Vagina (tissue), 2 donors: ENCODE results near the gene SKAP1.

Experiments used
- CTCF ChIP-seq, 3 experiments: fragments of 450-650 bp in 2 of 3; fragments of 200-600 bp in 1 of 3; sonication (generic) in 1 of 3; IDR thresholded peaks; one replicate each; pipeline ENCODE4 v1.5.1; 2017 to 2019; ENCODE audit warnings: antibody characterized with exemption in 3 of 3, mild to moderate bottlenecking in 2 of 3, moderate library complexity in 2 of 3
- POLR2A ChIP-seq, 2 donors: fragments of 450-650 bp; IDR thresholded peaks; one replicate each; pipeline ENCODE4 v1.6.1; 2017; ENCODE audit warnings: antibody characterized with exemption in 2 of 2, mild to moderate bottlenecking in 2 of 2, moderate library complexity in 2 of 2
- POLR2AphosphoS5 ChIP-seq, 2 donors: sonication (generic); formaldehyde crosslinking; IDR thresholded peaks; one replicate each; pipeline ENCODE4 v1.9.0; 2017; ENCODE audit warnings: antibody characterized with exemption in 2 of 2, mild to moderate bottlenecking in 2 of 2, low read depth in 1 of 2; ENCODE audit not compliant: insufficient read depth in 1 of 2

GRCh38 chr17:48149787-48150463 is 280.1 kb downstream of the SKAP1 start:
- TF ChIP-seq POLR2AphosphoS5 (IDR thresholded peaks at IDR 0.05; ENCODE audit: insufficient read depth in 1 of 2, low read depth in 1 of 2) (no peak), CTCF (IDR thresholded peaks at IDR 0.05) (no peak), POLR2A (IDR thresholded peaks at IDR 0.05) (no peak)
